GM19043 (cell line): Measurements from ENCODE around the gene ECD.
A peak's percentile ranks its signal among the peaks of the same experiment; 100 is the strongest.

Experiments used
- ATAC-seq: cut with Tn5 transposase; IDR thresholded peaks from one replicate; pipeline ENCODE4 v1.9.1; 2021; ENCODE audit warnings: low read depth; ENCODE audit not compliant: unreplicated experiment

Gene ECD

DNA sequence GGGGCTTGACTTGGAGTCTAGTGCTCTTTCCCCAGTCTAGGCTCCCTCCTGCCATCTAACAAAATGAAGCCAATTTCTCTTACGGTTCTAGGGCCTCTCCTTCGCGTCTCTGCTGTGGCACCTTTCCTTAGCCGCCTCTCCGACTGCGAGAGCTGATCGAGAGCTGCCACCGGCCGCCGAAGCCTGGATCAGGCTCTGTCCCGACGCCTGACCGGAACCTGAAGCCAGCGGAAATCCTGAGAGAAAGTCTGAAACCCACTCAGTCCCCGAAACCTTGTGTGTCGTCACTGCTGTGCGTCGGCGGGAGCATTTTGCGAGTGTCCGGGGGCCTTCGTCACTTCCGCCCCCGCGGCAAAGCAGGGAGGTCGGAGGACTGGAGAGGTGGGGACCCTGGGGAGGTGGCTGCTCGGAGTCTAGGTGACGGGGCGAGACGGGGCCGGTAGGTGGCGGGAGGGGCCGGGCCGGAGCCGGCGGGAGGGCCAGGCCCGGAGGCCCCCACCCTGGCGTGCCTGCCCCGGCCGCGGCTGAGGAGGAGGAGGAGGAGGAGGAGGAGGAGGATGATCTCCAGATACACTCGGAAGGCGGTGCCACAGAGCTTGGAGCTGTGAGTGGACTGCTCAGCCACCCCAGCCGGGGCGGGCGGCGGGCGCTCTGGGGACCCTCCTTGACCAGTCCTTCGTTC is at the start of gene ECD, which contains the start of gene FAM149B1:
ECD (minus strand) TSS at position 226 of the 682 bp plus-strand sequence. CDS start 4,071 bp downstream, outside the sequence.
FAM149B1 (plus strand) TSS at position 337 of the 682 bp plus-strand sequence; CDS start at position 558, 221 bp downstream.
- peak; percentile 91 for ATAC-seq

GRCh38 chr10:73215749-73216148 is 47.9 kb upstream of the ECD start:
- no peak for ATAC-seq

- ATAC-seq, result no peak
Measured at GRCh38 chr10:73211106-73211811, 43.5 kb upstream of the ECD start.

DNA sequence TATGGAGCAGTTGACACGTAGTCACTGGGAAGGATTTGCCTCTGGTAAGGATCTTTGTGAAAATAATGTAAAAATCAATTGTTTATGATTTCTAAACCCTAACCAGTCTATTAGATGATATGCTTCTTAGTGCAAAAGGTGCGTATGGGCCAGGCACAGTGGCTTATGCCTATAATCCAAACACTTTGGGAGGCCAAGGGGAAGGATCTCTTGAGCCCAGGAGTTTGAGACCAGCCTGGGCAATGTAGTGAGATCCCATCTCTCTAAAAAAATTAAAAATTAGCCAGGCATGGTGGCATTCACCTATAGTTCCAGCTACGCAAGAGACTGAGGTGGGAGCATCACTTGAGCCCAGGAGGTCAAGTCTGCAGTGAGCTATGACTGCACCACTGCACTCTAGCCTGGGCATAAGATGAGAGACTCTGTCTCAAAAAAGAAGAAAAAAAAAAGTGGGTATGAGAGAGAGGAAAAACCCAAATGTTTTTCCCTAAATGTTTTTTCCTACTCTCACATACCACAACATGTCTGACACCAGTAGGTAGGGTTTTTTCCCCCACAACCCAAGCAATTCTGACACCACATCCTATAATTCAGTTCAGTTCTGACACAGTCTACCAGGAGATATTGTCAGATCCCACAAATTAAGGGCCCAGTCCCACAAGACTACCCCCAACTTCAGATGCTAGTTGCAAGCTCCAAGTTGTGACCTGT is 42.7 kb upstream of the ECD start:
- no peak for ATAC-seq

- no peak for ATAC-seq
Measured at GRCh38 chr10:73209705-73210104, 41.9 kb upstream of the ECD start.

- no peak for ATAC-seq
Measured at GRCh38 chr10:73207883-73208282, 40.1 kb upstream of the ECD start.

DNA sequence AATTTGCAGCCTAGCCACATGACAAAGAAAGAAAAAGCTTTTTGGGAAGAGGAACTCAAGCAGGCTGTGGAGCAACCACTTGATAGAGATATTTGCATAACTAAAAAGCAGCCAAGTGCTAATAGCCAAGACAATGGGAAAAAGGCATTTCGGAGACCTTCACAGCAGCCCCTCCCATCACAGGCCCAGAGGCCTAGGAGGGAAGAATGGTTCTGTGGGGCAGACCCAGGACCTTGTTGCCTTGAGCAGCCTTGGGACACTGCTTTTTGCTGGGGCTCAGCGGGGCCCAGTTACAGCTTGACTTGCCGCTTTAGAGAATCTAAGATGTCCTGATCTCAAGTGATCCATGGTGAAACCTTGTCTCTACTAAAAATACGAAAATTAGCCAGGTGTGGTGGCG is 38.6 kb upstream of the ECD start:
- ATAC-seq, result no peak

DNA sequence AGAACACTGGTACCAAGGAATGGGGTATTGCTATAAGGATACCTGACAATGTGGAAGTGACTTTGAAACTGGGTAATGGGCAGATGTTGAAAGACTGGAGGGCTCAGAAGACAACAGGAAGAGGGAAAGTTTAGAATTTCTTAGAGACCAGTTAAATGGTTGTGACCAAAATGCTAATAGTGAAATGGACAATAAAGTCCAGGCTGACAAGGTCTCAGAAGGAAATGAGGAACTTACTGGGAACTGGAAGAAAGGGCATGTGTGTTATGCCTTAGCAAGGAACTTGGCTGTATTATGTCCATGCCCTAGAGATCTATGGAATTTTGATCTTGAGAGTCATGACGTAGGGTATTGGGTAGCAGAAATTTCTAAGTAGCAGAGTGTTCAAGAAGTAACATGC is 38.1 kb upstream of the ECD start:
- no peak for ATAC-seq

- no peak for ATAC-seq
Measured at GRCh38 chr10:73205081-73205480, 37.3 kb upstream of the ECD start.

DNA sequence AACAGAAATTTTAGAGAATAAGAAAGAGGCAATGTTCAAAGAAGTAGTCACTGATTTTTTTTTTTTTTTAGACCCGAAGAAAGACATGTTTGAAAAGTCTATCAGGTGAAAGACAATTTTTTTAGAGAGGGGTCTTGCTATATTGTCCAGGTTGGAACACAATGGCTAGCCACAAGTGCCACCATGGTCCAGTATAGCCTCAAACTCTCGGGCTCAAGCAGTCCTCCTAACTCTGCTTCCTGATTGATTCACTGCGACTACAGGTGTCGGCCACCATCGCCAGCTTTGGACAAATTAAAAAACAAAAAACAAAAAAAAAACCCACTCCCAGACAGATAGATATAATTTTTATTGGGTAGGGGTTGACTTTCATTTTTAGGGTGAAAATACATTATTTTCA is 22.4 kb upstream of the ECD start:
- ATAC-seq, result no peak

DNA sequence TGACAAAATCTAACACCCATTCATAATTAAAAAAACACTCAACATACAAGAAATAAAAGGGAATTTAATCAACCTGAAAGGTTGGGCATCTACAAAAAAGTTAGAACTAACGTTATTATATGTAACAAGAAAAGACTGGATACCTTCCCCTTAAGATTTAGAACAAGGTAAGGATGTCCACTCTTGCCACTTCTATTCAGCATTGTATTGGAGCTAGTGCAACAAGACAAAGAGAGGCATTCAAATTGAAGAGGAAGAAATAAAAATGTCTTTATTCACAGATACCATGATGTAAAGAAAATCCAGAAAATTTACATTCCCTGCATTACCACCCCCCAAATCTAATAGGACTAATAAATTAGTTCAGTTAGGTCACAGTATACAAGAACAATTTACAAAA is 18.5 kb upstream of the ECD start:
- ATAC-seq, result no peak

DNA sequence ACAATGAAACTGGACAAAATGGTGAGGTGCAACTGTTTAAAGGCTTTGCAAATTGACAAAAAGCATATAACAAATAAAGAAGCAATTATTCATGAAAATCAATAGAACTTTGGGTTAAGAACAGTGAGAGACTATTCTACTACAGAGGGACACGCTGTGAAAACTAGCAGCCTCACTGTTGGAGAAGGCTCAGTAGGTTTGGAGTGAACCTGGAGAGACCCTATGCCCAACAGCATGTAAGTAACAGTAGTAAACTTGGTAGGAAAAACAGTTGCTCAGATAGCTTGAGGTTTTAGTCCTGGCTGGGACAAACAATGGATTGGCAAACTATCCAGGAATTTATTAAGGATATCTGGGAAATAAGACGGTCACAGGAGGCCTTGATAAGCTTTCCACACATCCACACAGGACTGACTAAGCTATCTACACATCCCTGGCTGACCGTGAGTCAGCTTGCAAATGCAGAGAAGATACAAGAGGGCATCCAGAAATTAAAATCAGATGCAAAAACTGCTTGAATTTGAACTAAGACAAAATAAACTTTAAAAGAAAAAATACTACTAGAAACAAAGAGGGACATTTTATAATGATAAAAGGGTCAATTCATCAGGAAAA is 16.0 kb upstream of the ECD start:
- ATAC-seq, result no peak

DNA sequence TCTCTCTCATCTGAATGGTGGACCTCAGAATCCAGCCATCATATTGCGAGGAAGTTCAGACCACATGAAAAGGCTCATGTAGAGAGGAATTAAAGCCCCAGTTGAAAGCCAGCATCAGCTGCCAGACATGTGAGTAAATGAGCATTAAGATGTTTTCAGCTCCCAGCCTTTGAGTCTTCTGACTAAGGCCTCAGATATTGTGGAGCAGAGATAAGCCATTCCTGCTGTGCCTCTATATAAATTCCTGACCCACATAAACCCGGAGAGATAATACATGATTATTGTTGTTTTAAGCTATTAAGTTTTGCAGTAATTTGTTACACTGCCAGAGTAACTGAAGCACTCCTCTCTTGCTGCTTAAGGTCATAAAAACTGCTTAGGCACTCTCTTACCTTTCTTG is 14.8 kb upstream of the ECD start:
- ATAC-seq, result no peak

DNA sequence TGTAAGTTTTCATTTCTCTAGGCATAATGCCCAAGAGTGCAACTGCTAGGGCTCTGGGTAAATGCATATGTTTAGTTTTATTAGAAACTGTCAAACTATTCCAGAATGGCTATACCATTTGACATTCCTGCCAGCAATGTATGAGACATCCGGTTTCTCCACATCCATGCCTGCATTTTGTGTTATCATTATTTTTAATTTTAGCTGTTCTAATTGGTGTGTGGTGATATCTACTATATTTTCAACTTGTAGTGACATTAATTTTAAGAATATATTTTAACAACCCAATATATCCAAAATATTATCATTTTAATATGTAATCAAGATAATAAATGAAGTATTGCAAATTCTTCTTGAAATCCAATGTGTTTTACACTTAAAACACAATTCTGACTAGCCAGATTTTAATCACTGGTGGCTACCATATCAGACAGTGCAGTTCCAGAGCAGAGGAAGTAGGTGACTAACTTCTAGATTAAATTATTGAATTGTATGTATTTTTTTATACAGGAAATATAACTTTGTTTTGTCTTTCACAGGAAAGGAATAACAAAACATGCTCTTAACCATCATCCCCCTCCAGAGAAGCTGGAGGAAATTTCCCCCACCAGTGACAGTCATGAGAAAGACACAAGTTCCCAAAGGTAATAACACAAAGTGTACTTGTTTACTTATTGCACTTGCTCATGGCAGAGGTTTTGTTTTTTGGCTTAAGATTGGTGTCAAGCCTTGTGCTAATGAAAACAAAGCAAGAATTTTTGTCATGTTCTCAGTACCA is 6.5 kb upstream of the ECD start:
- ATAC-seq, result no peak

DNA sequence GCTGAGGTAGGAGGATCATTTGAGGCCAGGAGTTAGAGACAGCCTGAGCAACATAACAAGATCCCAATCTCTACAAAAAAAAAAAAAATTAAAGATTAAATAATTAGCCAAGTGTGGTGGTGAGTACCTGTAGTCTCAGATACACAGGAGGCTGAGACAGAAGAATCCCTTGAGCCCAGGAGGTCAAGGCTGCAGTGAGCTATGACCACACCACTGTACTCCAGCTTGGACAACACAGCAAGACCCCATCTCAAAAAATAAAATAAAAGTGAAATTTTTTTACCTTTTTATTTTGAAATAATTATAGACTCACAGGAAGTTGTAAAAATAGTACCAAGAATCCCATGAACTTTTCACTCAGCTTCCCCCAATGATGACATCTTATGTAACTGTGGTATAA is 5.1 kb upstream of the ECD start:
- ATAC-seq, result no peak

- no peak for ATAC-seq
Measured at GRCh38 chr10:73169320-73169719, 1.5 kb upstream of the ECD start.

DNA sequence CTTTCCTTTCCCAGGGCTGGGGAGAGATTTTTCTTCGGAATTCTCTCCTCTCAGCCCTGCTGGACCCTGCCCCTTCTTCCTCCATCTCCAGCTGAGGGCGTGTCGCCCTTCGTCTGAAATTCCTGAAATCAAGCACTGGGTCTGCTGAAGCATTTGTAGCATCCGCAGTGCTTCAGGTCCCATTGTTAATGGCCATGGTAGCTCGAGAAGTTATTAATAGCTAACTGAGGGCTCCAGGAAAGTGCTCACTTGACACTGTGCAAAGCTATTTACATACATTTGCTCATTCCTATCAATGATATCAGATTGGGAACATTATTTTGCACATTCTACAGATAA is 626 bp upstream of the ECD start:
- ATAC-seq, result peak; percentile 16

DNA sequence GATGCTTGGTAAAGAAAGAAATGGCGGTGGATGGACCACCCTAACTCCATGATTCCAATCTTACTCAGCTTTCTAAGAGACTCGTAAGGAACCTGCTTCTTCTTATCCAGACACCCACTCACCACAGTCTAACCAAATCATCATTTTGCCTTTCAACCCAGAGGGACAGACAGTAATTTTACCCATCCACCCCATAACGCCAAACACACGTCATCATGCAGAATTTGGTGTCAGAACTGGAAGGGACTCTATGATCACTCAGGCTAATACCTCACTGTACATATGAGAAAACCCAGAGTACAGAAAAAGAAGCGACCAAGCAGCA is 388 bp downstream of the ECD start:
- ATAC-seq, result no peak

- no peak for ATAC-seq
Measured at GRCh38 chr10:73166972-73167371, 836 bp downstream of the ECD start.

- ATAC-seq, result no peak
Measured at GRCh38 chr10:73163096-73163495, 4.7 kb downstream of the ECD start.

- ATAC-seq, result no peak
Measured at GRCh38 chr10:73161662-73162061, 6.1 kb downstream of the ECD start.
